ENCODE measurements around the gene FSIP1. TPM values are rescaled to one million over a fixed set of nuclear protein-coding genes. Genes with fewer than 3 reads are reported as not detected.

The FSIP1 gene
- total RNA-seq, 2 donors from 2014 or later = 0.33 TPM; not detected in 1

GRCh38 chr15:39651295-39651694, 131.3 kb downstream of the FSIP1 start:
- no peaks in the 10 kb centered on the region for H3K27me3 ChIP-seq
- no peak for TF ChIP-seq POLR2A (IDR thresholded peaks at IDR 0.05)
- TF ChIP-seq, protein P1, sequence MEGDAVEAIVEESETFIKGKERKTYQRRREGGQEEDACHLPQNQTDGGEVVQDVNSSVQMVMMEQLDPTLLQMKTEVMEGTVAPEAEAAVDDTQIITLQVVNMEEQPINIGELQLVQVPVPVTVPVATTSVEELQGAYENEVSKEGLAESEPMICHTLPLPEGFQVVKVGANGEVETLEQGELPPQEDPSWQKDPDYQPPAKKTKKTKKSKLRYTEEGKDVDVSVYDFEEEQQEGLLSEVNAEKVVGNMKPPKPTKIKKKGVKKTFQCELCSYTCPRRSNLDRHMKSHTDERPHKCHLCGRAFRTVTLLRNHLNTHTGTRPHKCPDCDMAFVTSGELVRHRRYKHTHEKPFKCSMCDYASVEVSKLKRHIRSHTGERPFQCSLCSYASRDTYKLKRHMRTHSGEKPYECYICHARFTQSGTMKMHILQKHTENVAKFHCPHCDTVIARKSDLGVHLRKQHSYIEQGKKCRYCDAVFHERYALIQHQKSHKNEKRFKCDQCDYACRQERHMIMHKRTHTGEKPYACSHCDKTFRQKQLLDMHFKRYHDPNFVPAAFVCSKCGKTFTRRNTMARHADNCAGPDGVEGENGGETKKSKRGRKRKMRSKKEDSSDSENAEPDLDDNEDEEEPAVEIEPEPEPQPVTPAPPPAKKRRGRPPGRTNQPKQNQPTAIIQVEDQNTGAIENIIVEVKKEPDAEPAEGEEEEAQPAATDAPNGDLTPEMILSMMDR (IDR thresholded peaks at IDR 0.05) = no peak
- 79 to 85% methylated on average over 1 of the region's 1 CpG for WGBS, 2 donors
- no peaks in the 10 kb centered on the region for H3K9me3 ChIP-seq
- intact Hi-C loops (cut with DNase I) = no loop called here
- H3K4me1 ChIP-seq = no peaks in the 10 kb centered on the region
- H3K27ac ChIP-seq = no peak overlapping the region
- H3K4me3 ChIP-seq = no peak overlapping the region
- H3K36me3 ChIP-seq (replicated peaks in 1 of 2; ENCODE audit: insufficient read depth in 1 of 2, low read depth in 2 of 2) = no peaks in the 10 kb centered on the region
- ATAC-seq (no peak), DNase-seq (no peak)

DNA sequence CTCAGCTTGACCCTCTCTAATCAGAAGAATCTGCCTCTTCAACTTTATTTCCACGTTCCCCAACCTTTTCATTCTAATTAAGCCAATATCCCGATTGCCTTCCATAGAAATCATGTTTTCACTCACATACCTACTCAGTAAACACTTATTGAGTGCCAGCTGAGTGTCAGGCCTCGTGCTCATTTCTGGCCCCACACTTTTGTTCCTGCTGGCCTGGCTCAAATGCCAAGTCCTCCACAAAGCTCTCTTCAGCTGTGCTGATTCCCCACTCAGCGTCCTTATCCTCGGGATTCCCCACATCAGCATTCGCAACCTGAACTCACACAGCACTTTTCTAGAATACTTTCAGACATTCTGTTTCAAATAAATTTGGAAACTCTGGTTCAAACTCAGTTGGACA, 132.9 kb downstream of the FSIP1 start:
- intact Hi-C loops (cut with DNase I) = no loop called here

DNA sequence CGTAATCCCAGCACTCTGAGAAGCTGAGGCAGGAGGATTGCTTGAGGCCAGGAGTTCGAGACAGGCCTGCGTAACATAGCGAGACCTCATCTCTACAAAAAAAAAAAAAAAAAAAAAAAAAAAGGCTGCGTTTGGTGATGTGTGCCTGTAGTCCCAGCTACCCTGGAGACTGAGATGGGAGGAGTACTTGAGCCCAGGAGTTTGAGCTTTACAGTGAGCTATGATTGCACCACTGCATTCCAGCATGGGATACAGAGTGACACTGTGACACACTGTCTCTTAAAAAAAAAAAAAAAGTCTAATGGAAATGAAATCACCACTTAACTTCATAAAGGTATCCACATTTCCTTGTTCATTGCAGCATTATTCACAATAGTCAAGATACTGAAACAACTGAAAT, 136.2 kb downstream of the FSIP1 start:
- H3K4me1 ChIP-seq = no peaks in the 10 kb centered on the region
- intact Hi-C loops (cut with DNase I) = no loop called here
- WGBS, 2 donors = 94 to 95% methylated on average over 5 of the region's 5 CpGs
- ATAC-seq = no peak
- H3K36me3 ChIP-seq (replicated peaks in 1 of 2; ENCODE audit: insufficient read depth in 1 of 2, low read depth in 2 of 2) = no peaks in the 10 kb centered on the region
- H3K9me3 ChIP-seq = no peaks in the 10 kb centered on the region
- no peak overlapping the region for H3K4me3 ChIP-seq
- no peaks in the 10 kb centered on the region for H3K27me3 ChIP-seq
- no peak for DNase-seq
- TF ChIP-seq, protein P1 (IDR thresholded peaks at IDR 0.05) = no peak
- no peak for TF ChIP-seq POLR2A (IDR thresholded peaks at IDR 0.05)
- no peak overlapping the region for H3K27ac ChIP-seq

More for the DNA sequence above, 132.9 kb downstream of the FSIP1 start:
- 77 to 78% methylated on average over 6 of the region's 6 CpGs for whole genome bisulfite sequencing, 2 donors
- TF ChIP-seq, protein P1 (IDR thresholded peaks at IDR 0.05) = no peak
- TF ChIP-seq POLR2A (IDR thresholded peaks at IDR 0.05) = no peak
- Histone ChIP-seq H3K4me3 (no peak overlapping the region), H3K27me3 (no peaks in the 10 kb centered on the region), H3K36me3 (replicated peaks in 1 of 2; ENCODE audit: insufficient read depth in 1 of 2, low read depth in 2 of 2) (no peaks in the 10 kb centered on the region), H3K27ac (no peak overlapping the region), H3K4me1 (no peaks in the 10 kb centered on the region), H3K9me3 (no peaks in the 10 kb centered on the region)
- no peak for ATAC-seq
- DNase-seq = no peak

DNA sequence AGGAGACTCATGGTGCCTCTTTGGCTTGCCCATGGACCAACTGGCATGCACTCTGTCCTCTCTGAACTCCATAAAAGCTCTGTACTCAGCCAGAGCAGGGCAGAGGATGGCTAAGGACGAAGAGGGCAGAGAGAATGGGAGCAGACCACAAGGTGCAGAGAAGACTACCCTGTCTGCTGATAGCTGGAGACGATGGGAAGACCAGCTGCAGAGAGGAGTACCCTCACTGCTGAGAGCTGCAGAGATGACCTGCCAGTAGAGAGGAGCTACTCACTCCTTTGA, 136.7 kb downstream of the FSIP1 start:
- intact Hi-C loops (cut with DNase I) = no loop called here
- no peaks in the 10 kb centered on the region for H3K36me3 ChIP-seq (replicated peaks in 1 of 2; ENCODE audit: insufficient read depth in 1 of 2, low read depth in 2 of 2)
- 81 to 100% methylated on average over 2 of the region's 2 CpGs for WGBS, 2 donors
- no peak for TF ChIP-seq POLR2A (IDR thresholded peaks at IDR 0.05)
- TF ChIP-seq, protein P1 (IDR thresholded peaks at IDR 0.05) = no peak
- H3K9me3 ChIP-seq = no peaks in the 10 kb centered on the region
- no peaks in the 10 kb centered on the region for H3K27me3 ChIP-seq
- no peaks in the 10 kb centered on the region for H3K4me1 ChIP-seq
- no peak overlapping the region for H3K4me3 ChIP-seq
- H3K27ac ChIP-seq = no peak overlapping the region
- DNase-seq = no peak
- ATAC-seq = no peak

DNA sequence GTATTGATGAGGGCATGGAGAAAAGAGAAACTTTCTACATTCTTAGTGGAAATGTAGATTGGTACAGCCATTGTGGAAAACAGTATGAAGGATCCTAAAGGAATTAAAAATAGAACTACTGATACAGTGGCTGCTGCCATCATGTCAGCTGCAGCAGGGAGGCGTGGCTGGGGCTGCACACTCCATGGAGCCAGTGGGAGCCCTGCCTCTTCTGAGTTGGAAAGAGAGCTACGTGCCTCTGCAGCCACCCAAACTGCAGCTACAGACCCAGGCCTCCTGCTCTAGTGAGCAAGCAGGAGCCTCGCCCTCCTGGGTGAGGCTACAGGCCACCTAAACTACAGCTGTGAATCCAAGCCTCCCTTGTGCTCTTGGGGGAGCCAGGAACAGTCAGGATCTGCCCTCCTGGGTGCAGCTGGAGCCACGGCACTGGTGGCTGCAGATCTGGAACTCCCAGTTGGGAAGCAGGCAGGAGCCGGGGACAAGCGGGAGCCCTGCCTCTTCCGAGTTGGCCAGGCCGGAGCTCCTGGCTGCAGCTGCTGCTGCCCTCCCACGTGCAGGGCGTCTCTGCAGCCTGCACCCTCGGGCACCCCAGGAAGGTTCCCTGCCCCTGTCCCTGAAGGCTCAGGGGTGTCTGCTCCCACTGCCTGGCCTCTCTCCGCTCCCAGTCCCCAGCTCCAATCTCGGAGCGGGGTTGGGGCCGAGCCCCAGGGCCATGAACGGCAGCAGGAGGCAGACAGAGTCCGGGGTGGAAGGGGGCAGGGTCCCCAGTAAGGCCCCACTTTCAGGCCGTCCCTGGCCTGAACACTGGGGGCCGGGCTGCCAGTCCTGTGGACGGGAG, 137.3 kb downstream of the FSIP1 start:
- H3K27ac ChIP-seq = no peak overlapping the region
- ATAC-seq (no peak), DNase-seq (no peak)
- intact Hi-C loops (cut with DNase I) = no loop called here
- no peaks in the 10 kb centered on the region for H3K27me3 ChIP-seq
- WGBS, 2 donors = 80 to 89% methylated on average over 11 to 15 of the region's 20 CpGs
- no peak overlapping the region for H3K4me3 ChIP-seq
- H3K36me3 ChIP-seq (replicated peaks in 1 of 2; ENCODE audit: insufficient read depth in 1 of 2, low read depth in 2 of 2) = no peaks in the 10 kb centered on the region
- no peaks in the 10 kb centered on the region for H3K4me1 ChIP-seq
- no peaks in the 10 kb centered on the region for H3K9me3 ChIP-seq
- TF ChIP-seq, protein P1 (IDR thresholded peaks at IDR 0.05) = no peak
- TF ChIP-seq POLR2A (IDR thresholded peaks at IDR 0.05) = no peak

Measured in body of pancreas (tissue), 4 donors.